ENCODE measurements around the gene FBXL17. TPM values are rescaled to one million over a fixed set of nuclear protein-coding genes. Genes with fewer than 3 reads are reported as not detected.

The FBXL17 gene
- total and polyA plus RNA-seq, 2 of the 13 experiments (the other 11 are each of a cell fraction or from before 2014, with no cell fraction given), result 3.0 to 7.9 TPM

- TF ChIP-seq ZNF782 (CRISPR knock-in tag; IDR thresholded peaks at IDR 0.05; ENCODE audit: borderline replicate concordance) (no peak), ZSCAN21 (CRISPR knock-in tag; IDR thresholded peaks at IDR 0.05; ENCODE audit: borderline replicate concordance) (no peak), MTA1 (CRISPR knock-in tag; IDR thresholded peaks at IDR 0.05; ENCODE audit: borderline replicate concordance) (peak; percentile 3; the same call in 1 of the 2 replicates), LCORL (IDR thresholded peaks at IDR 0.05) (no peak), LCORL (CRISPR knock-in tag; IDR thresholded peaks at IDR 0.05) (no peak), HNRNPK (IDR thresholded peaks at IDR 0.05; ENCODE audit: low read depth, low read length, poor library complexity, severe bottlenecking) (peak; percentile 37), RAD21 (CRISPR knock-in tag; IDR thresholded peaks at IDR 0.05) (no peak), PLRG1 (conservative IDR thresholded peaks at IDR 0.05) (no peak), ZNF10 (CRISPR knock-in tag; IDR thresholded peaks at IDR 0.05; ENCODE audit: borderline replicate concordance, low read depth) (no peak)
Measured at GRCh38 chr5:108380531-108381349, 1.2 kb downstream of the FBXL17 start (continued).

- Histone ChIP-seq H3K27ac (ENCODE audit: extremely low read length, insufficient read depth, low read length) (peak overlapping the region; percentile 66), H3K36me3 (replicated peaks in 1 of 2; ENCODE audit: control insufficient read depth in 1 of 2, insufficient read depth in 2 of 2, low read length in 2 of 2) (no peaks in the 10 kb centered on the region), H2AFZ (ENCODE audit: low read length) (no peak overlapping the region), H3K4me2 (ENCODE audit: low read depth, low read length) (peak overlapping the region; percentile 79), H3K4me1 (ENCODE audit: insufficient read depth, low read length) (peaks cover 34% of the 10 kb centered on the region), H3K9ac (ENCODE audit: insufficient read depth, low read depth, low read length) (peak overlapping the region; percentile 97), H4K20me1 (ENCODE audit: insufficient read depth, low read length) (no peaks in the 10 kb centered on the region), H3K4me3 (replicated peaks in 1 of 3; ENCODE audit: insufficient read depth in 1 of 3, low read depth in 2 of 3, low read length in 3 of 3) (peak overlapping the region; percentile 84 to 96 (median 88)), H3K9me3 (ENCODE audit: low read length) (peaks cover 9% of the 10 kb centered on the region), H3K27me3 (ENCODE audit: control insufficient read depth in 1 of 2, insufficient read depth in 2 of 2, low read length in 2 of 2) (no peaks in the 10 kb centered on the region), H3K79me2 (ENCODE audit: insufficient read depth, low read length) (peaks cover 22% of the 10 kb centered on the region)
- TSS peak; percentile 52 for BruUV-seq (replicated peaks)
- DNase-seq (ENCODE audit: low spot score) (peak; percentile 55), FAIRE-seq (peak; percentile 60), ATAC-seq (no peak)
- CTCF ChIA-PET (ENCODE audit: low intra/inter-chr PET ratio, low total read pairs), result no interaction called here
- 2% methylated on average over 8 of the region's 8 CpGs for WGBS (ENCODE audit: low lambda C conversion rate)
- POLR2A ChIA-PET, result interaction anchor here (0.7 to 0.9 kb wide), 2 partner anchors 19 to 1030 kb away, joined by 3 to 5 read pairs; partner anchors contain the start of gene PJA2
- in situ Hi-C loops (cut with HindIII; ENCODE audit: extremely low pct_ligation_motif_present, low pct_unique_long_range_greater_than_20kb), result no loop called here
- intact Hi-C loops (cut with micrococcal nuclease; ENCODE audit: unreplicated experiment), result loop anchor here (5.0 kb wide), 1 partner anchor 1032 kb away; no protein-coding TSS in a partner anchor
- no peak for TF ChIP-seq ZNF777 (CRISPR knock-in tag; IDR thresholded peaks at IDR 0.05)
- no peak for TF ChIP-seq ZNF44 (CRISPR knock-in tag; IDR thresholded peaks at IDR 0.05)
- no peak for TF ChIP-seq IKZF1 (IDR thresholded peaks at IDR 0.05)
- TF ChIP-seq DRAP1 (CRISPR knock-in tag; IDR thresholded peaks at IDR 0.05), result peak; percentile 26; the same call in 1 of the 2 replicates
- no peak for TF ChIP-seq ETS1 (CRISPR knock-in tag; IDR thresholded peaks at IDR 0.05)
- TF ChIP-seq TBX2 (CRISPR knock-in tag; IDR thresholded peaks at IDR 0.05; ENCODE audit: borderline replicate concordance), result no peak
- TF ChIP-seq XBP1 (CRISPR knock-in tag; IDR thresholded peaks at IDR 0.05), result no peak
- TF ChIP-seq FOSL2 (CRISPR knock-in tag; IDR thresholded peaks at IDR 0.05), result peak; percentile 47; the same call in 1 of the 2 replicates
- 0 out of 2 replicates have a peak, but pooled peaks have one; percentile 36 for TF ChIP-seq ZBTB7B (CRISPR knock-in tag; IDR thresholded peaks at IDR 0.05)
- TF ChIP-seq CERS6 (CRISPR knock-in tag; IDR thresholded peaks at IDR 0.05), result no peak
- TF ChIP-seq XRCC5 (optimal IDR thresholded peaks at IDR 0.05; ENCODE audit: low read length), result peak; percentile 2
Measured at GRCh38 chr5:108379722-108380530, 2.0 kb downstream of the FBXL17 start.
